Stimulated activated naive CD4-positive, alpha-beta T cell (primary cell): ENCODE measurements around the gene SDCCAG8.

Experiments
- DNase-seq, 6 experiments: peaks; one replicate each; lab custom pipeline; 2025; lab: John Stamatoyannopoulos, UW

SDCCAG8 gene

DNA sequence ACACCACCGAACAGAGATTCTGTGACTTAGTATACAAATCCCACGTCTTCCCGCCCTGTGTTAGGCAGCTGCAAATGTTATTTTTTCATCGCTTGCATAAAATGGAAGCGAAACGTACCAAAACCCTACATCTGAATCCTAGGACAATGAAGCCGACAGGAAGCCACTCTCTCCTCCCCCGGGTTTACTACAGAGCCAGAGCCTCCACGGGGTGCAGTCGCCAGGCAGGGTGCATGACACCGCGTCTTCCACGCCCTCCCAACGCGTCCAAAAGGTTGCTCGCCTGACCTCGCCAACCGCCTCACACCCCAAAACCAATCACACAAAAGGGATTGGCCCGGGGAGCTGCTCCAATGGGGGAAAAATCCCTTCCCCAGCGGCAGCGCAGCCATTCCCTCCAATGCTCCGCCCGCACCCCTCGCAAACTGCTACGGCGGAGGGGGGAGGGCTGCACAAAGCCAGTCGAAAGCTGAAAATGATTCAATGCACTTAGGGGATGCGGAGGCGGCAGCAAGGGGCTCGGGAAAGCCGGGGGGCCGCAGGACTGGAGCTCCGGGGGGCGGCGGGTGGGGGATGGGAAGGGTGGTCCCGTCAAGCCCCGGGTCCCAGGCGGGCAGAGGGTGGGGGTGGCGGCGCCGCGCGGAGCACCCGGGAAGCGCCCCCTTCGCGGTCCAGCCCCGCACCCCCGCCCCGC is 1.5 kb upstream of the SDCCAG8 start:
- peak; percentile 49 to 78 (median 70) for DNase-seq

DNA sequence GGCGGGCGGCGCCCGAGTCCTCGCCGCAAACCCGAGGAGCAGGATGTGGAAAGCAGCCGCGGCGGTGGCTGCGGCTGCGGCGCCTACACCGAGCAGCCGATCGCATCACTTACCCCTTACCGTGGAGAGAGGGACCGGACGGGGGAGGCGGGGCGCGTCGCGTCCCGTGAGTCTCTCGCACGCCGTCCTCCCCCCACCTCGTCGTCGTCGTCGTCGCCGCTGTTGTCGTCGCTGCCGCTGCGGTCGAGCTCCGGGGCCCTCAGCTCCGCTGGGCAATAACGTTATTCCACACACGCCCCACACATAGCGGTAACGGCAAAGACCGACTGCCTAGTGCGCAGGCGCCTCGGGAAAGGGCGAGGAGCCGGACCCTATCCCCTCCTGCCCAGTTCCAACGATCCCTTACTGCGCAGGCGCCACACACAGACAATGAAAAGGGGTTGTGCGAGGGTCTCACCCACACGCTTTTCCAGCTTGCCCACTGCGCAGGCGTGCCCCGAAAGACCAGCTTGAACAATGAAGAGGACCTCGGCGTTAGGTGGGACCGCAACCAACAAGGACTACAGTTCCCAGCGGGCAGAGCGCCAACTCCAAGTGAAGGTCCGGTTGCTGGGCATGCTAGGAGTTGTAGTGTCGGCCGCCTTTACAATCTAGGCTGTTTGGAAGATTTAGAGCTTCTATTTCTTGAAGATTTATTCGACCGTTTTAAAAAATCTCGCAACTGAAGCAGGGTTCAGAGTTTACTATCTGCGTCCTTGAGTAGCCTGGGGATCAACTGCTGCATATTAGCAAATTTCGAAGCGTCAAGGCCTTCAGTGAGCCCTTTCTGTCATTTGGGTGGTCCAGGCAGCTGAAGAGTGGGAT is 682 bp upstream of the SDCCAG8 start, which contains the start of gene CEP170:
Gene CEP170, minus strand, starts transcription at position 355 of the 864 bp plus-strand sequence. CDS start 30,001 bp downstream, outside the sequence.
- peak; percentile 86 to 95 (median 89) for DNase-seq

- no peak for DNase-seq
Measured at GRCh38 chr1:243256590-243256989, 749 bp downstream of the SDCCAG8 start.

DNA sequence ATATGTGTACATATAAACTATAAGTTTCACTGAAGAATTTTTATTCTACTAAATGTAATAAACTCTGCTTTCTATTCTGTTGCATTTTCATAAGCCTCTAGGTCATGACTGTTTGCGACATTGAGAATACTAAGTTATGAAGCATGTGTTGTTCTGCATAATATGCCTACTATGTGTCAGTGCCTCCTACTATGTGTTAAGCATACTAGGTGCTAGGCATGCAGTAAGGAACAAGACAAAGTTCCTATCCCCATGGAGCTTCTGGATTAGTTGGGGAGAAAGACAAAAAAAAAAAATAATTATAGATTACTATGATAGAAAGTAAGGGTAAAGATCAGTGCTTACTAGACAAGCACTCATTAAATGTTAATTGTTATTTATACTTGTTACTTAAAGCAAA is 1.3 kb downstream of the SDCCAG8 start:
- DNase-seq = no peak

DNA sequence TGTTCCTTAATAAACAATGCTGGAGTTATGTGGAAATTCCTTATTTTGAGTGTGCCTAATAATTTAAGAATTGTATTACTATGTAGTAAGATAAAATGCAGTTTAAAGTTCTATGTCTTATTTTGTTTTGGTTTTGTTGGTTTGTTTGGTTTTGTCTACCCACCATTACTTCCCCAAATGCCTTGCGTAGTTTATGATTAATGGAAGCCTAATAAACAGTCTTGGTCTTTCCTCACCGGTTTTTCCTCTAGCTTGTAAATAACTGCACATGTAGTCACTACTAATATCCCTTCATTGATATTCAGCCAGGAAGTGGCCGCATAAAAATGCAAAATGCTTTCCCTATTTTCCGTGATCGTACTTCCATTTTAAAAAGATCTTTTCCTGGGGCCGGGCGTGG is 2.9 kb downstream of the SDCCAG8 start:
- no peak for DNase-seq

GRCh38 chr1:243260221-243260880 is 4.5 kb downstream of the SDCCAG8 start:
- no peak for DNase-seq

- DNase-seq = no peak
Measured at GRCh38 chr1:243261390-243261789, 5.5 kb downstream of the SDCCAG8 start.

DNA sequence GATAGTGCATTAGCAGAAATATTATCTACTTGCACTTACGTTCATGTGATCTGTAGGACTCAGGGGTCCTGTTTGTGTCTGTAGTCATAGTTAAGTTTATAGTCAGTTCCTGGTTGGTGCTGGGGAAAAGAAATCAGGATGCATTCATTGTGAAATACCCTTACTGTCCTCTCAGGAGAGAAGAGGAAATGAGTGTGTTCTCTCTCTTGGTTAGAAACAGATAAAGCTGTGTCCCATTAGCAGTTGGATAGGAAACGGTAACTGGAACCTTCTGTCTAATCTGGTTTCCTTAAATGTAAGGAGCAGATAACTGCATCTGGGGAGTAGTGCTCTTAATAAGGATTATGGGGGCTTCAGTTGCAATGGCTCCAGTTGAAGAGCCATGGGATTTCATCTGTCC is 8.9 kb downstream of the SDCCAG8 start:
- no peak for DNase-seq

- DNase-seq = no peak
Measured at GRCh38 chr1:243266231-243266630, 10.4 kb downstream of the SDCCAG8 start.

- DNase-seq = no peak
Measured at GRCh38 chr1:243267471-243267880, 11.6 kb downstream of the SDCCAG8 start.

DNA sequence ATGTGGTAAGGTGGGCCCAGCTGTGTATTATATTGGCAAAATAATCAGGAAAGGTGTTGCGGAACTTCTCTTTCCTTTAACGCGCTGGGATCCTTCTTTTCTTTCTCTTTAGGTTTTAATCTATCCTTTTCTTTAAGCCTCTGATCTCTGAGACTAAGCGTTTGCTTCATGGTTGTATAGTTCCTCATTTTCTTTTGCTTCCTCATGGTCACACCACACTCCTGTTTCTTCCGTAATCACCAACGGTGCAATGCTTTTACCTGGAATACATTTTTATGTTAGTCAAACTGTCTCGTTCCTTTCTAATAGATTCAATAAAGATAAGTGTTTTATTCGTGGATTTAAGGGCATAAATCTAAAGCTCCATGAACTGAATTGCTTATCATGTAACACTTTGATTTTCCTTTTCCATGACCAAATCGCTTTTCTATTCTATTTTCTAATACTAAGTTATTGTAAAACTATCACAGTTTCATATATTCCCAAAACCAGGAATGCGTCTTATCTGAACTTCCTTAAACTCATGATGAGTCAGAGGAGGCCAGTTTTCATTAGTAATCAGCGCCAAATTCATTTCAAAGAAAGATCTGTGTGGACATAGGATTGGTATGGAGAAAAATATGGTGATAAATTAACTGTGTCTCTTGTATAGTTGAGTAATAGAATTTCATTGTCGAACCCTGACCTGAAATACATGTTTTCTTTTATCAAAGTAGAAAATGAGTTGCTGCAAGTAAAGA is 12.2 kb downstream of the SDCCAG8 start:
- no peak for DNase-seq

- DNase-seq = no peak
Measured at GRCh38 chr1:243268751-243269460, 13.1 kb downstream of the SDCCAG8 start.

GRCh38 chr1:243269461-243269801 is 13.6 kb downstream of the SDCCAG8 start:
- no peak for DNase-seq

DNA sequence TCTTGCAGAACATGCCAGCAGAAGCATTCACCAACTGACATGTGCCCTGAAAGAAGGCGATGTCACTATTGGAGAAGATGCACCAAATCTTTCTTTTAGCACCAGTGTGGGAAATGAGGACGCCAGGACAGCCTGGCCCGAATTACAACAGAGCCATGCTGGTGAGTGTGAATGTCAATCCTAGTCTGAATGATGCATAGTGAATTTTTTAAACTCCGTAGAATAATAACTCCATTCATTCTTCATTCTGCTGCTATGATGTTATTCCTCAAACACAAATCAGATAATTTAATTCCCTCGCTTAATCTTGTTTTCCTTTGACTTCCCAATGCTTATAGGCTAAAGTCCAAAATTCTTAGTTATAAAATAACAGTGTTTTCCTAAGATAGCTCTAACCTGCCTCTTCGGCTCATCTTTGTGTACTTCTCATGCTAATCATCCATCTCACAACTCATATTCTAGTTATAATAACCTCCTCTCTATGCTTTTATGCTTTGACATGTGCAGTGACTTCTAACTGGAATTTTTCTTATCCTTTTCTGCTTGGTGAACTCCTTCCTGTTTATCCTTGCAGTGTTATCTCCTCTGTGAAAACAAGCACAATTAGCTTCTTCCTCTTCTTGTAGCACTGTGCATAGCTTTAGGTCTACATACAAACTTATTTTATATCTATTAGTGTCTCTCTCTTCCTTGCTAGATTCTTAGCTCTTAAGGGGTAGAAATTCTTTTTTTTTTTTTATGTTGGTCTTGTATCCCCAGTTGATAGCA is 14.4 kb downstream of the SDCCAG8 start:
- DNase-seq = no peak

DNA sequence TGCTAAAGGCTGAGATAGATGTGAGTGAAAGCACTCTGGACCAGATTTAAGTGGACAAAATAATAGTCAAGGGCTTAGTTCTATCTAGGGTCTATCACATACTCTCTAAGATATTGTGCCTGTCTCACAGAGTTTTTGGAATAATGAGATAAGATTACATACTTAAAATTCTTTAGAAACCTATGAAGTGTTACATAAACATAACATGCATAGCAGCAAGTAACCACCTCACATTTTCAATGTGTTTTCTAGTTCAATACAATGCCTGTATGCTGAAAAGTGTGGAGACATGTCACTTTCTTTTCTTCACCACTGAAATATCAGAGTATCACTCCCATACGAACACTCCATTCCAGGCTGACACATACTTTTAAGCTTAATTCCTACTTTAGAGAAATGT is 16.2 kb downstream of the SDCCAG8 start:
- DNase-seq = no peak

DNA sequence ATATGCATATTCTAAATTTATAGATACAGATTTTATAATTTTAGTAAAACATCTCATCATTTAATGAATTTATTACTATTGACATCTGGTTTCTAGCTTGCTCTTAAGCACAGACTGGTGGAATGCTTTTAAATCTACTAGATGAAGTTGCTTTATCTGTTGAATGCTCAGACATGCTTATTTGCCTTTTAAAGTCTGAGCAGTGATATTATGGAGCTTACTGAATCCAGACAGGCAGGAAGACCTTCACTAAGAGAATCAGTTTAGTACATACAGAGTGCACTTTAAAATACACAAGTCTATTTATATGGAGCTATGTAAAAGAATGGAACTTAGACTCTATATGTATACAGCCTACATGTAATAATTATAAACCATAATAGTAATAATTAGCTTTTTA is 16.6 kb downstream of the SDCCAG8 start:
- no peak for DNase-seq

DNA sequence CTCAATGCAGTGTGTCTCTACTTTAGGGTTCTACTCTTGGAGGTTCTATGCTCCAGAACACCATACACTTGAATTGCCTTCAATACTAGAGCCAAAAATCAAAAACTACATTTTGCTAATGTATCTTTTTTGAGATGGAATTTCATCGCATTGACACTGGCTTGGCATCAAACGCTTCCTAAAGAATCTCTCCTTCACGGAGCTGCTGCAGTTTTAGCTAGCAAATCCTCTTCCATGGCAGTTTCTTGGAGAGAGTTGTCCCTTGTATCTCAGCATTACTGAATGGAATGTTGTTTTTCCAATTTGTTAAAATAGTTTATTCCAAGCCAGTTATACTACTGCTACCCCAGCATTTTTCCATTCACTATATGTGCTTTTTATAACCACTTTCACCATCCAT is 17.7 kb downstream of the SDCCAG8 start:
- DNase-seq = no peak

DNA sequence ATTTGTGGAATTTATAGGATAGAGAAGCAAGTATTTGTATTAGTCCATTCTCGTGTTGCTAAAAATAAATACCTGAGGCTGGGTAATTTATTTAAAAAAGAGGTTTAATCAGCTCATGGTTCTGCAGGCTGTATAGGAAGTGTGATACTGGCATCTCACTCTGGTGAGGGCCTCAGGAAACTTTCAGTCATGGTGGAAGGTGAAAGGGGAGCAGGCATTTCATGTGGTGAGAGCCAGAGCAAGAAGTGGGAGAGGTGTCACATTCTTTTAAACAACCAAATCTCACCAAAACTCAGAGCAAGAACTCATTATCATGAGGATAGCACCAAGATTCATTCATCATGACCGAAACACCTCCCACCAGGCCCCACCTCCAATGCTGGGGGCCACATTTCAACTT is 18.1 kb downstream of the SDCCAG8 start:
- no peak for DNase-seq

GRCh38 chr1:243275316-243275715 is 19.5 kb downstream of the SDCCAG8 start:
- DNase-seq = no peak

DNA sequence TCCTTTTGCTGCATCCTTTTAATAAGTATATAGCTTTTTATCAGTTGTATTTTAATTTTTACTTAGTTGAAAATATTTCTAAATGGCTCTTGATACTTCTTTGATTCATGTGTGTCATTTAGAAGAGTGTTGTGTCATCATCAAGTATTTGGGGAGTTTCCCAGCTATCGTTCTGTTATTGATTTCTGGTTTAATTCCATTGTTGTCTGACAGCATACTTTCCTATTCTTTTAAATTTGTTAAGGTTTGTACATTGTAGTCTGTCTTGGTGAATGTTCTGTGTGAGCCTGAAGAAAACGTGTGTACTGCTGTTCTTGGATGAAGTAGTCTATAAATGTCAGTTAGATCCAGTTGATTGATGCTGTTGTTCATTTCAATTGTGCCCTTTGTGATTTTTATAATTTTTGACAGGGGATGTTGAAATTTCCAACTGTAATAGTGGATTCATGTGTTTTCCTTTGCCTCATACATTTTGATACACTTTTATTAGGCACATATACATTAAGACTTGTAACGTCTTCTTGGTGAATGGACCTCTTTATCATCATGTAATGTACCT is 24.8 kb downstream of the SDCCAG8 start:
- DNase-seq = no peak
